GM13977 (cell line): ENCODE measurements around the gene PIK3R5.

Experiments used
- DNase-seq: peaks from one replicate; pipeline ENCODE4 v3.0.0; 2012; ENCODE audit warnings: low spot score
- in situ Hi-C: fragments of 300-500 bp; cut with MboI; formaldehyde crosslinking; loops from one replicate; pipeline ENCODE4 v1.12.0; 2022; ENCODE audit warnings: low sequenced_read_pairs, low pct_unique_long_range_greater_than_20kb, mixed read lengths, inconsistent platforms; ENCODE audit not compliant: unreplicated experiment
- TF ChIP-seq, protein P1 (sequence below): IDR thresholded peaks from 2 replicates; pipeline ENCODE4 v1.5.1; 2012; ENCODE audit warnings: mild to moderate bottlenecking, control low read depth; ENCODE audit not compliant: insufficient read depth; ENCODE audit errors: extremely low read depth, missing control alignments

The PIK3R5 gene

DNA sequence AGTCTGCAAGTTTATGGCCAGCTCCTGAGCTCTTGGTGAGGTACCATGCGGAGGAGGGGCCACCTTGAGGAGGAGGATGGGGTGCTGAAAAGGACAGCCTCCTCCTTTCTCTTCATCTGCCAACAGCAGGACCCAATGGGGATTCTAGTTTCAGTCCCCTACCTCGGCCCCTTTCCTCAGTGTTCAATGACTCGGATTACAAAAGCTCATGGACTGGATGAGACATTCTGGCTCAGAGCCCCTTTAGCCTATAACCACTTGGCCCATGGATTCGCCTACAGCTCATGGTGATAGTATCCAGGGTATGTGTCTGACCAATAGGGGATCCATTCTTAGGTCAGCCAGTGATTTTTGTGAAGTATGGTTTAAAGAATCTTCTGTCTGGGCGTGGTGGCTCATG, 89.5 kb downstream of the PIK3R5 start:
- TF ChIP-seq, protein P1, sequence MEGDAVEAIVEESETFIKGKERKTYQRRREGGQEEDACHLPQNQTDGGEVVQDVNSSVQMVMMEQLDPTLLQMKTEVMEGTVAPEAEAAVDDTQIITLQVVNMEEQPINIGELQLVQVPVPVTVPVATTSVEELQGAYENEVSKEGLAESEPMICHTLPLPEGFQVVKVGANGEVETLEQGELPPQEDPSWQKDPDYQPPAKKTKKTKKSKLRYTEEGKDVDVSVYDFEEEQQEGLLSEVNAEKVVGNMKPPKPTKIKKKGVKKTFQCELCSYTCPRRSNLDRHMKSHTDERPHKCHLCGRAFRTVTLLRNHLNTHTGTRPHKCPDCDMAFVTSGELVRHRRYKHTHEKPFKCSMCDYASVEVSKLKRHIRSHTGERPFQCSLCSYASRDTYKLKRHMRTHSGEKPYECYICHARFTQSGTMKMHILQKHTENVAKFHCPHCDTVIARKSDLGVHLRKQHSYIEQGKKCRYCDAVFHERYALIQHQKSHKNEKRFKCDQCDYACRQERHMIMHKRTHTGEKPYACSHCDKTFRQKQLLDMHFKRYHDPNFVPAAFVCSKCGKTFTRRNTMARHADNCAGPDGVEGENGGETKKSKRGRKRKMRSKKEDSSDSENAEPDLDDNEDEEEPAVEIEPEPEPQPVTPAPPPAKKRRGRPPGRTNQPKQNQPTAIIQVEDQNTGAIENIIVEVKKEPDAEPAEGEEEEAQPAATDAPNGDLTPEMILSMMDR: no peak
- no peak for DNase-seq
- in situ Hi-C loops: no loop called here

DNA sequence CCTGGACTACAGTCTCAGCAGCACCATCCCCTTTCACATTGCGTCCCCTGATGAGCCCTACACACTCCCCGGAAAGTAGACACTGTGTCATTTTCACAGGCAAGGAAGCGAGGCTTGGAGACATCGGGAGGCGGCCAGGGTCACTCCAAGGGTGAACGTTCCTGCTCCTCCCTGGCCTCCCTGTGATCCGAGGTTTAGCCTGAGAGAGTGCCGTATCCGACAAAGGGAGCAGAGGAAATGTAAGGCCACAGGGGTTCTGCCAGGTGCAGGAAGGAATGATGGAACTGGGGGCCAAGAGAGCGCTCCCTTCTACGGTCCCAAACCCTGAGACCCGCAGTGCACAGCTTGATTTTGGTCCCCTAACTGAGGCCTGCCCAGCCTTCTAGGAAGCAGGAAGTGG, 90.1 kb downstream of the PIK3R5 start:
- no peak for DNase-seq
- in situ Hi-C loops: no loop called here
- TF ChIP-seq, protein P1: no peak

DNA sequence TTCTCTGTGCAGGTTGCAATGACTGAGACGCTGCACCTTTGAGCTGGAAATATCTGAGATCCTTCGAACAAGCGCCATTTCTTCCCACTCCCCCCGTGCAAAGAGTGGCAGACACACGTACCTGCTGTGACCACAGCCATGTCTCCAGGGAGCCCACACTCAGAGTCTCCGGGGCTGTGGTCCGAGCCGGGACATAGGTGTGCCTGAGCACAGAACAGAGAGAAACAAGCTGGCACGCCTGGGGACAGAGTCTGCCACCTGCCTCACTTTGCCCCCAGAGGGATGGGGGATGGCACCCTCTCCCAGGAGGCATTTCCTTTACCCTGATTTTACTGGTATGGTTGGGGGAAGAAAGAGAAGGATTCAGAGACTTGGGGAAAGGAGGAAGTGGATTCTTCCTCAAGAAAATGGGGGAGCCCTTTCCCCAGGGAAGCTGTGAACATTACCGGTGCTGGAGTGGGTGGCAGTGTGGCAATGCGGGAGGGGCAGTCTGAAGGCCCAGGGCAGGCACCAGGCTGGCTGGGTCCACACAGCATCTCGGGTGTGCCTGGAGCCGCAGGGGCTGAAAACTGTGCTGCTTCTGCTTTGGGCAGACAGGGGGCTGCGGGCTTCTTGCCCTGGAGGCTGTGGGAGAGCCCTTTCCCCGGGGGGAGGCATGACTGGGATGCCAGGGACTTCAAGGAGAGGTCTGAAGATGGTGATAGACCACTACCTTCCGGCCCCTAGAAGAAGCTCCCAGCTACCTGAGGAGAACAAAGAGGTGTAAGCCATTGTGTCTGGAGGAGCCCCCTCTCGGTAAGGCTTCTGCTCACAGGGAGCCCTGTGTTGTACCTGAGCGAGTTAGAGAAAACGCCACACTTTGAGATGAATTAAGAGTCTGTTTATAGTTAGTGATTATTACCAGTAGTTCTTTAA, 91.4 kb downstream of the PIK3R5 start:
- TF ChIP-seq, protein P1: no peak
- in situ Hi-C loops: no loop called here
- no peak for DNase-seq

DNA sequence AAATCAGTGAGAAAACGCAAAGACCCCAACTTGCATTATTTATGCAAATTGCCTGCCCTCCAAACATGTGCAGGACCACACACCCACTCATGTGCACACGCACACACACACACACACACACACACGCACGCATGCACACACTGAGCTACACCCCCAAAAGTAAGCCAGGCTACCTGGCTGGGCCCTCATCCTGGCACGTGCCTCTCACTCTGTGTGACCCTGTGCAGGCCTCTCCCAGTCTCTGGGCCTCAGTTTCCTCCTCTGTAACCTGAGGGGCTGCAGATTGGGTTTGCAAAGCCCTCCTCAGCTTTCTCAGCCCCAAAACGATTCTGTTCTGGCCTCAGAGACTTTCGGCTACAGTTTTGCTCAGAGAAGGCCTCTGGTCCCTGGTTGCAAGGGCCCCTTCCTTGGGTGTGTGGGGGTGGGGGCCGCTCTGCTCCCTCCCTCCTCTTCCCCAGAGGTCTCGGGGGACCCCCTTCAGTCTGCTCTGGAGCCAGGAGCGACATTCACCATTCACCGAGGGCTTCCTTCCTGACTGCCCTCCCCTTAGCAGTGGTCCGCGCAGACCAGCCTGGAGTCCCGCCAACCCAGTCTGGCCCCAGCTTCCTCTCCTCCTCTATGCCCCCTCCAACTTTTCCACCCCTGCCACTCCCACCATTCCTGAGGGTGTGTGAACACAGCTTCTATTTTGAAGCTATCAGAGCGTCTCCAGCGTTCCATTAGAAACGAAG, 92.6 kb downstream of the PIK3R5 start:
- DNase-seq: no peak
- TF ChIP-seq, protein P1: no peak
- in situ Hi-C loops: no loop called here

DNA sequence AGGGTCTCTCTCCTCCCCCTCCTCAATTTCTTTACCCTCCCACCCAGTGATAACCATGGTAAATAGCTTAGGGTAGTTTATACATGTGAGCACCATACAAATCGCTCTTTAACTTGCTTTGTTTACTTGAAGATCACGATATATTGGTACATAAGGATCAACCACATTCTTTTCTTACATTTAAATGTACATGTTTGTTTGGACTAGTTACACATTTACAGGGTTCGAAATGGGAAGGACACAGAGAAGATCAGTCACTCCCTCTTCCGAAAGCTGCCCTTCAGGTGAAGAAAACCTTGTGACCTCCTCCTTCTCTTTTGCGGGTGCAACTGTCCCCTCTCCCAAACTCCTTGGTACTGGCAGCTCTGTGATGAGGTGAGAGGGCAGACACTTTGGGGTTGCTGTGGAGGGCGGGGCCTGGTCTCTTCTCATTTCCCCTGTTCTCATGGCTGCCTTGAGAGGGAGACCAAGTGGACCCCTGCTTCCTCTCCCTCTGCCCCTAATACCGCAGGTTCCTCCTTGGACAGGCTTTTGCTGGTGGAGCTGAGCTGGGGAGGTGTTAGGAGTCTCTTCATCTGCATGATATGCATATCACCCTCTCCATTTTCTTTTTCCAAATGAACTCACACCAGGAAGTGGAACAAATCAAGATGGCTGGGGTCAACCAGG, 93.3 kb downstream of the PIK3R5 start:
- no peak for DNase-seq
- TF ChIP-seq, protein P1: no peak
- in situ Hi-C loops: no loop called here

DNA sequence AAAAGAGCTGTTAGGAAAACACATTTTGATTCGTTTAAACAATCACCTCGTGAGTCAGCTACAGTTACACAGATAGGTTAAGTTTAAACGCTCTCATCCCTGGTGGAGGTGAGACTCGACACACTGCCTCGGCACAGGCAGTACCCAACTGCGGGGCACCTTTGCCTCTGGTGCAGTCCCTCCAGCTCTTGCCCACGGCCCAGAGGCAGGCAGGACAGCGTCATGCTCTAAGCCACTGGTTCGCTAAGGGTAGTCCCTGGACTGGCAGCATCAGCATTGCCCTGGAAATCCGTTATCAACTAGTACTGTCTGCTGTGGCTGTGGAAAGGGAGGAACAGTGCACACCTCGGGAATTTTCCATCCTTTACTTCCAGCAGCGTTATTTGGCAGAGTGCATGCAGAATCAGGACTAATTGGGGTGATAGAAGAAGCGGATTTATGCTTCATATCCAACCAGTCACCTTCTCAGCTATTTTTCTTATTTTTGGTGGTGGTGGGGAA, 94.4 kb downstream of the PIK3R5 start:
- TF ChIP-seq, protein P1: no peak
- in situ Hi-C loops: no loop called here
- DNase-seq: no peak
